Measurements from ENCODE around the gene SRSF2. TPM values are rescaled to one million over a fixed set of nuclear protein-coding genes. Genes with fewer than 3 reads are reported as not detected.
"Not testable (repeated sequence)": the region's sequence is repeated elsewhere in the genome, so short reads cannot be mapped to it uniquely, and the experiment has no call there.

SRSF2 gene
- total RNA-seq, 1 experiment from 2014 or later, result 328 TPM

GRCh38 chr17:76757256-76757655 lies 20.1 kb upstream of the SRSF2 start:
- Histone ChIP-seq H3K4me3 (ENCODE audit: low read length) (no peak overlapping the region), H2AFZ (ENCODE audit: low read length) (no peak overlapping the region), H3K79me2 (ENCODE audit: low read length) (no peaks in the 10 kb centered on the region), H3K4me1 (ENCODE audit: low read length) (no peaks in the 10 kb centered on the region), H3K9me3 (ENCODE audit: low read length) (no peaks in the 10 kb centered on the region), H3K9me2 (replicated peaks; ENCODE audit: insufficient read depth, low read length) (no peaks in the 10 kb centered on the region), H3K27ac (ENCODE audit: low read length) (no peak overlapping the region), H3K36me3 (ENCODE audit: insufficient read depth, low read length) (no peaks in the 10 kb centered on the region), H4K20me1 (ENCODE audit: insufficient read depth, low read depth, low read length) (no peaks in the 10 kb centered on the region), H3K27me3 (ENCODE audit: low read length) (no peaks in the 10 kb centered on the region), H3K4me2 (ENCODE audit: low read depth, low read length, poor library complexity, severe bottlenecking) (no peak overlapping the region), H3K9ac (ENCODE audit: low read length) (no peak overlapping the region)
- no peak for DNase-seq

GRCh38 chr17:76755285-76755684 lies 18.2 kb upstream of the SRSF2 start:
- H3K9me3 ChIP-seq (ENCODE audit: low read length), result no peaks in the 10 kb centered on the region
- no peak overlapping the region for H3K27ac ChIP-seq (ENCODE audit: low read length)
- H3K9ac ChIP-seq (ENCODE audit: low read length), result no peak overlapping the region
- H3K36me3 ChIP-seq (ENCODE audit: insufficient read depth, low read length), result no peaks in the 10 kb centered on the region
- H3K79me2 ChIP-seq (ENCODE audit: low read length), result no peaks in the 10 kb centered on the region
- no peak overlapping the region for H3K4me2 ChIP-seq (ENCODE audit: low read depth, low read length, poor library complexity, severe bottlenecking)
- H3K9me2 ChIP-seq (replicated peaks; ENCODE audit: insufficient read depth, low read length), result no peaks in the 10 kb centered on the region
- no peak overlapping the region for H3K4me3 ChIP-seq (ENCODE audit: low read length)
- H4K20me1 ChIP-seq (ENCODE audit: insufficient read depth, low read depth, low read length), result no peaks in the 10 kb centered on the region
- H2AFZ ChIP-seq (ENCODE audit: low read length), result no peak overlapping the region
- no peak for DNase-seq
- no peaks in the 10 kb centered on the region for H3K4me1 ChIP-seq (ENCODE audit: low read length)
- no peaks in the 10 kb centered on the region for H3K27me3 ChIP-seq (ENCODE audit: low read length)

- H4K20me1 ChIP-seq (ENCODE audit: insufficient read depth, low read depth, low read length), result no peaks in the 10 kb centered on the region
- no peaks in the 10 kb centered on the region for H3K27me3 ChIP-seq (ENCODE audit: low read length)
- H3K4me2 ChIP-seq (ENCODE audit: low read depth, low read length, poor library complexity, severe bottlenecking), result no peak overlapping the region
- peaks cover 3% of the 10 kb centered on the region; the same call in 1 of the 2 replicates for H3K36me3 ChIP-seq (ENCODE audit: insufficient read depth, low read length)
- no peak overlapping the region for H2AFZ ChIP-seq (ENCODE audit: low read length)
- H3K9me3 ChIP-seq (ENCODE audit: low read length), result no peaks in the 10 kb centered on the region
- H3K4me3 ChIP-seq (ENCODE audit: low read length), result no peak overlapping the region
- H3K9ac ChIP-seq (ENCODE audit: low read length), result no peak overlapping the region
- peak; percentile 33 for DNase-seq
- H3K9me2 ChIP-seq (replicated peaks; ENCODE audit: insufficient read depth, low read length), result no peaks in the 10 kb centered on the region
- no peaks in the 10 kb centered on the region for H3K79me2 ChIP-seq (ENCODE audit: low read length)
- no peaks in the 10 kb centered on the region for H3K4me1 ChIP-seq (ENCODE audit: low read length)
- no peak overlapping the region for H3K27ac ChIP-seq (ENCODE audit: low read length)
Observed at GRCh38 chr17:76753061-76753961, 16.2 kb upstream of the SRSF2 start.

GRCh38 chr17:76752006-76752405 lies 14.9 kb upstream of the SRSF2 start:
- Histone ChIP-seq H2AFZ (ENCODE audit: low read length) (no peak overlapping the region), H3K79me2 (ENCODE audit: low read length) (no peaks in the 10 kb centered on the region), H3K36me3 (ENCODE audit: insufficient read depth, low read length) (peaks cover 3% of the 10 kb centered on the region; the same call in 1 of the 2 replicates), H3K9ac (ENCODE audit: low read length) (no peak overlapping the region), H3K9me3 (ENCODE audit: low read length) (no peaks in the 10 kb centered on the region), H3K4me1 (ENCODE audit: low read length) (no peaks in the 10 kb centered on the region), H4K20me1 (ENCODE audit: insufficient read depth, low read depth, low read length) (no peaks in the 10 kb centered on the region), H3K27ac (ENCODE audit: low read length) (no peak overlapping the region), H3K27me3 (ENCODE audit: low read length) (no peaks in the 10 kb centered on the region), H3K4me3 (ENCODE audit: low read length) (no peak overlapping the region), H3K9me2 (replicated peaks; ENCODE audit: insufficient read depth, low read length) (no peaks in the 10 kb centered on the region), H3K4me2 (ENCODE audit: low read depth, low read length, poor library complexity, severe bottlenecking) (no peak overlapping the region)
- DNase-seq, result peak; percentile 21

- Histone ChIP-seq H3K9ac (ENCODE audit: low read length) (no peak overlapping the region), H3K27me3 (ENCODE audit: low read length) (no peaks in the 10 kb centered on the region), H3K4me1 (ENCODE audit: low read length) (no peaks in the 10 kb centered on the region), H3K9me2 (replicated peaks; ENCODE audit: insufficient read depth, low read length) (no peaks in the 10 kb centered on the region), H3K36me3 (ENCODE audit: insufficient read depth, low read length) (peaks cover 4% of the 10 kb centered on the region; the same call in 1 of the 2 replicates), H2AFZ (ENCODE audit: low read length) (no peak overlapping the region), H3K79me2 (ENCODE audit: low read length) (no peaks in the 10 kb centered on the region), H3K4me3 (ENCODE audit: low read length) (no peak overlapping the region), H4K20me1 (ENCODE audit: insufficient read depth, low read depth, low read length) (no peaks in the 10 kb centered on the region), H3K4me2 (ENCODE audit: low read depth, low read length, poor library complexity, severe bottlenecking) (no peak overlapping the region), H3K9me3 (ENCODE audit: low read length) (no peaks in the 10 kb centered on the region), H3K27ac (ENCODE audit: low read length) (no peak overlapping the region)
- DNase-seq, result no peak
Observed at GRCh38 chr17:76751416-76751993, 14.4 kb upstream of the SRSF2 start.

- no peaks in the 10 kb centered on the region for H4K20me1 ChIP-seq (ENCODE audit: insufficient read depth, low read depth, low read length)
- H3K4me1 ChIP-seq (ENCODE audit: low read length), result no peaks in the 10 kb centered on the region
- no peaks in the 10 kb centered on the region for H3K27me3 ChIP-seq (ENCODE audit: low read length)
- no peak overlapping the region for H3K4me3 ChIP-seq (ENCODE audit: low read length)
- DNase-seq, result no peak
- no peaks in the 10 kb centered on the region for H3K79me2 ChIP-seq (ENCODE audit: low read length)
- H3K9me2 ChIP-seq (replicated peaks; ENCODE audit: insufficient read depth, low read length), result no peaks in the 10 kb centered on the region
- peaks cover 20% of the 10 kb centered on the region for H3K36me3 ChIP-seq (ENCODE audit: insufficient read depth, low read length)
- no peak overlapping the region for H3K9ac ChIP-seq (ENCODE audit: low read length)
- no peak overlapping the region for H2AFZ ChIP-seq (ENCODE audit: low read length)
- H3K9me3 ChIP-seq (ENCODE audit: low read length), result no peaks in the 10 kb centered on the region
- no peak overlapping the region for H3K27ac ChIP-seq (ENCODE audit: low read length)
- H3K4me2 ChIP-seq (ENCODE audit: low read depth, low read length, poor library complexity, severe bottlenecking), result no peak overlapping the region
Observed at GRCh38 chr17:76748657-76749056, 11.5 kb upstream of the SRSF2 start.

GRCh38 chr17:76747716-76748363 lies 10.7 kb upstream of the SRSF2 start:
- peaks cover 20% of the 10 kb centered on the region for H3K36me3 ChIP-seq (ENCODE audit: insufficient read depth, low read length)
- no peaks in the 10 kb centered on the region for H3K27me3 ChIP-seq (ENCODE audit: low read length)
- no peaks in the 10 kb centered on the region for H4K20me1 ChIP-seq (ENCODE audit: insufficient read depth, low read depth, low read length)
- no peak overlapping the region for H3K4me3 ChIP-seq (ENCODE audit: low read length)
- H3K9ac ChIP-seq (ENCODE audit: low read length), result no peak overlapping the region
- H3K27ac ChIP-seq (ENCODE audit: low read length), result no peak overlapping the region
- peak; percentile 15 for DNase-seq
- H3K79me2 ChIP-seq (ENCODE audit: low read length), result no peaks in the 10 kb centered on the region
- H2AFZ ChIP-seq (ENCODE audit: low read length), result no peak overlapping the region
- no peaks in the 10 kb centered on the region for H3K9me3 ChIP-seq (ENCODE audit: low read length)
- H3K4me1 ChIP-seq (ENCODE audit: low read length), result no peaks in the 10 kb centered on the region
- no peaks in the 10 kb centered on the region for H3K9me2 ChIP-seq (replicated peaks; ENCODE audit: insufficient read depth, low read length)
- no peak overlapping the region for H3K4me2 ChIP-seq (ENCODE audit: low read depth, low read length, poor library complexity, severe bottlenecking)

GRCh38 chr17:76745785-76746184 lies 8.7 kb upstream of the SRSF2 start:
- DNase-seq; H2AFZ ChIP-seq (ENCODE audit: low read length); H3K27ac ChIP-seq (ENCODE audit: low read length); H3K9me3 ChIP-seq (ENCODE audit: low read length); H3K27me3 ChIP-seq (ENCODE audit: low read length); H3K9ac ChIP-seq (ENCODE audit: low read length); H3K9me2 ChIP-seq (replicated peaks; ENCODE audit: insufficient read depth, low read length); H3K79me2 ChIP-seq (ENCODE audit: low read length); H3K4me3 ChIP-seq (ENCODE audit: low read length); H3K4me1 ChIP-seq (ENCODE audit: low read length); H3K4me2 ChIP-seq (ENCODE audit: low read depth, low read length, poor library complexity, severe bottlenecking); H4K20me1 ChIP-seq (ENCODE audit: insufficient read depth, low read depth, low read length): not testable (repeated sequence)
- H3K36me3 ChIP-seq (ENCODE audit: insufficient read depth, low read length), result peaks cover 20% of the 10 kb centered on the region

Data from Karpas-422 (cell line).